K562 (cell line): ENCODE measurements around the gene SERP1. TPM values are rescaled to one million over a fixed set of nuclear protein-coding genes. Genes with fewer than 3 reads are reported as not detected.
A peak's percentile ranks its signal among the peaks of the same experiment; 100 is the strongest.

Experiments used
- ADNP ChIP-seq: fragments of 200-800 bp; sonication (Bioruptor generic); IDR thresholded peaks from 2 replicates; pipeline ENCODE4 v1.6.1; 2016; ENCODE audit warnings: missing genetic modification characterization, missing compliant biosample characterization
- BHLHE40 ChIP-seq: IDR thresholded peaks from 2 replicates; pipeline ENCODE4 v1.6.1; 2011; ENCODE audit warnings: low read length, improper control_type of control experiment
- BRF1 ChIP-seq: IDR thresholded peaks from 3 replicates; pipeline ENCODE4 v1.6.1; 2011; ENCODE audit warnings: borderline replicate concordance, mild to moderate bottlenecking; ENCODE audit not compliant: insufficient read length; ENCODE audit errors: extremely low read depth
- CEBPB ChIP-seq: fragments of 450-650 bp; IDR thresholded peaks from 2 replicates; pipeline ENCODE4 v1.6.1; 2016; ENCODE audit warnings: missing genetic modification characterization, missing compliant biosample characterization
- CEBPG ChIP-seq, 3 experiments: fragments of 200-800 bp in 1 of 3; sonication (Bioruptor generic) in 1 of 3; sonication (generic) in 1 of 3; formaldehyde crosslinking in 1 of 3; IDR thresholded peaks in 2 of 3; conservative IDR thresholded peaks in 1 of 3; 2 replicates each; pipeline versions ENCODE4 v1.6.1 to v1.8.0; 2016 to 2022; ENCODE audit warnings: missing compliant biosample characterization in 2 of 3, missing genetic modification characterization in 2 of 3, mild to moderate bottlenecking in 1 of 3, missing genetic modification reagents in 1 of 3
- CREB1 ChIP-seq, 2 experiments: sonication (generic) in 1 of 2; formaldehyde crosslinking in 1 of 2; IDR thresholded peaks; 2 replicates each; pipeline versions ENCODE4 v1.6.1 to v1.8.0; 2012 to 2022; ENCODE audit warnings: inconsistent platforms in 1 of 2, mild to moderate bottlenecking in 1 of 2, missing genetic modification reagents in 1 of 2, moderate library complexity in 1 of 2
- ETV6 ChIP-seq, 3 experiments: fragments of 150-350 bp in 1 of 3; sonication (generic) in 1 of 3; formaldehyde crosslinking in 1 of 3; IDR thresholded peaks; 2 replicates each; pipeline versions ENCODE4 v1.6.1 to v1.8.0; 2014 to 2022; ENCODE audit warnings: borderline replicate concordance in 2 of 3, low read depth in 2 of 3, antibody characterized with exemption in 1 of 3, low read length in 1 of 3, mild to moderate bottlenecking in 1 of 3, missing genetic modification reagents in 1 of 3
- FOXA1 ChIP-seq: fragments of 450-650 bp; IDR thresholded peaks from 2 replicates; pipeline ENCODE4 v1.6.1; 2016; ENCODE audit warnings: mild to moderate bottlenecking, borderline replicate concordance
- FOXM1 ChIP-seq, 2 experiments: fragments of 450-650 bp in 1 of 2; sonication (generic) in 1 of 2; formaldehyde crosslinking in 1 of 2; IDR thresholded peaks; 2 replicates each; pipeline versions ENCODE4 v1.6.1 to v1.9.0; 2017 to 2022; ENCODE audit warnings: low read depth in 2 of 2, mild to moderate bottlenecking in 2 of 2, missing genetic modification reagents in 1 of 2, moderate library complexity in 1 of 2
- FUS ChIP-seq: fragments of 200-400 bp; formaldehyde crosslinking; optimal IDR thresholded peaks from 2 replicates; pipeline ENCODE3; 2017; ENCODE audit warnings: low read depth, low read length
- LEF1 ChIP-seq: fragments of 450-650 bp; IDR thresholded peaks from 2 replicates; pipeline ENCODE4 v1.6.1; 2016; ENCODE audit warnings: mild to moderate bottlenecking
- MEIS2 ChIP-seq: fragments of 450-650 bp; IDR thresholded peaks from 2 replicates; pipeline ENCODE4 v1.6.1; 2014; ENCODE audit warnings: mild to moderate bottlenecking; ENCODE audit not compliant: partially characterized antibody
- NFE2 ChIP-seq: IDR thresholded peaks from 2 replicates; pipeline ENCODE4 v1.6.1; 2014; ENCODE audit warnings: antibody characterized with exemption, low read depth
- PTTG1 ChIP-seq: fragments of 450-650 bp; IDR thresholded peaks from 2 replicates; pipeline ENCODE4 v1.6.1; 2016; ENCODE audit warnings: low read depth, mild to moderate bottlenecking, missing genetic modification characterization, missing compliant biosample characterization
- SNRNP70 ChIP-seq: fragments of 200-400 bp; formaldehyde crosslinking; optimal IDR thresholded peaks from 2 replicates; pipeline ENCODE3; 2017; ENCODE audit warnings: low read depth, low read length
- TBL1XR1 ChIP-seq, 2 experiments: IDR thresholded peaks; 2 replicates each; pipeline ENCODE4 v1.6.1; 2012; ENCODE audit warnings: improper control_type of control experiment in 2 of 2, low read length in 2 of 2, mild to moderate bottlenecking in 1 of 2
- TCF7 ChIP-seq: sonication (generic); IDR thresholded peaks from 2 replicates; pipeline ENCODE4 v1.6.1; 2016; ENCODE audit warnings: antibody characterized with exemption, borderline replicate concordance
- TCF7L2 ChIP-seq: fragments of 150-350 bp; IDR thresholded peaks from 2 replicates; pipeline ENCODE4 v1.6.1; 2016; ENCODE audit warnings: low read depth, mild to moderate bottlenecking, low read length, moderate library complexity
- THRAP3 ChIP-seq: fragments of 450-650 bp; IDR thresholded peaks from 2 replicates; pipeline ENCODE4 v1.6.1; 2016; ENCODE audit warnings: mild to moderate bottlenecking, inconsistent platforms, borderline replicate concordance
- polyA plus RNA-seq, 8 experiments: library from polyadenylated mRNA; depleted of rRNA in 4 of 8; stranded (reverse) in 5 of 8; unstranded in 3 of 8; fragments of >200 nt; fragmentation: Nextera tagmentation in 2 of 8; fragmentation: Illumina TruSeq in 1 of 8; extraction: Ambion mirVana in 2 of 8; extraction: Trizol in 1 of 8; gene quantifications; 2 replicates each; pipeline versions ENCODE4 v1.2.1 to v1.2.3, GENCODE V29; 2011 to 2014; ENCODE audit warnings: inconsistent platforms in 1 of 8, missing spikeins in 1 of 8
- total RNA-seq, 7 experiments: library from RNA; depleted of rRNA in 6 of 7; stranded (reverse); fragments of >200 nt in 6 of 7; fragmentation: Illumina TruSeq in 2 of 7; extraction: Trizol in 2 of 7; gene quantifications; 2 replicates each; pipeline versions ENCODE4 v1.2.1 to v1.2.3, GENCODE V29; 2011 to 2021; ENCODE audit warnings: low replicate concordance in 1 of 7
- TF ChIP-seq, protein P1 (sequence below): sonication (generic); formaldehyde crosslinking; IDR thresholded peaks from 2 replicates; pipeline ENCODE4 v1.8.1; 2023; ENCODE audit warnings: mild to moderate bottlenecking, missing genetic modification reagents, moderate library complexity
- TF ChIP-seq, protein P2 (sequence below), 2 experiments: fragments of 450-650 bp in 1 of 2; sonication (generic) in 1 of 2; formaldehyde crosslinking; conservative IDR thresholded peaks; 2 replicates each; pipeline versions ENCODE4 v1.4.0 to v1.8.1; 2020 to 2022; ENCODE audit warnings: mild to moderate bottlenecking in 1 of 2, missing genetic modification reagents in 1 of 2
- TF ChIP-seq, protein P3 (sequence below): fragments of 250-450 bp; sonication (Bioruptor Pico); IDR thresholded peaks from 2 replicates; pipeline ENCODE4 v1.5.0; 2021; ENCODE audit warnings: mild to moderate bottlenecking, borderline replicate concordance

The SERP1 gene
- total and polyA plus RNA-seq, 9 of the 15 experiments (the other 6 are each of a cell fraction or from before 2014, with no cell fraction given): 38.6 to 443 (median 121) TPM

DNA sequence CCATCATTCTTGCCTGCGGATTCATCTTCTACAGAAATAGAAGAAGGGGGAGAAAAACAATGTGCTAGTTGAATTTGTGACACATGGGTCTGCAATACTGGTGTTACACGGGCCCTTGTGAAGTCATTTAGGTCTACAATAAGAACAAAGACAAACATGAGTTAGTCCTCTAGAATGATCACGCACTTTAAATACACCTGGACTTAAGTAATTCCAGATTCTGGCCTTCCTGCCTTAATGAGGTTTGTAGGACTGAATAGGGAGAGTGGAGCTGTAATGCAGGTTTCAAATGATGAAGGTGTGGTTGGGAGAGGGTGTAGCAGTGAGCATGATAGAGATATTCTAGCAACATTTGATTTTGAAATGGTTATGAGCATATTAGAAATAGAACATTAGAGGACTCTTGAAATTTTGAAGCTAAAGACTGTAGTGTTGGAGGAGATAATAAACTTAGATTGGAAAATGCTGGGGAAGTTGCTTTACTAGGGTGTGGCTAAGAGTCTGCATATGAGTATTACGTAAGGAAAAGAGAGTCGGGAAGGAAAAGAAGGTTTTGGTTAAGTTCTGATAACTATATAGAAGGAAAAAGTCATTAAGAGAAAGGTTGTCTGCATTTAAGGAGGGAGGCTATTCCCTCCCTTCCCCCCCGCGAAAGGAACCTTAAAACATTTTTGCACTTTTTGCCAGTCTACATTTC is 897 bp upstream of the SERP1 start (continued):
- TF ChIP-seq ETV6 (IDR thresholded peaks at IDR 0.05; ENCODE audit: borderline replicate concordance in 1 of 2, low read depth in 2 of 2, low read length in 1 of 2): no peak
- TF ChIP-seq ETV6 (CRISPR knock-in tag; IDR thresholded peaks at IDR 0.05; ENCODE audit: borderline replicate concordance): no peak
- no peak for TF ChIP-seq CREB1 (IDR thresholded peaks at IDR 0.05)
- TF ChIP-seq CREB1 (CRISPR knock-in tag; IDR thresholded peaks at IDR 0.05): no peak
- TF ChIP-seq FOXA1: no peak
- no peak for TF ChIP-seq BHLHE40
- TF ChIP-seq BRF1: no peak
- TF ChIP-seq TBL1XR1 (IDR thresholded peaks at IDR 0.05; ENCODE audit: low read length in 2 of 2): no peak
- peak; percentile 59; the same call in 1 of the 2 replicates for TF ChIP-seq THRAP3
- no peak for TF ChIP-seq FUS
- no peak for TF ChIP-seq NFE2
- TF ChIP-seq CEBPB: peak; percentile 66; the same call in 1 of the 2 replicates
- TF ChIP-seq TCF7L2: no peak
- TF ChIP-seq TCF7: no peak
- TF ChIP-seq LEF1: 0 out of 2 replicates have a peak, but pooled peaks have one; percentile 34
- no peak for TF ChIP-seq FOXM1 (IDR thresholded peaks at IDR 0.05; ENCODE audit: low read depth)
- no peak for TF ChIP-seq FOXM1 (CRISPR knock-in tag; IDR thresholded peaks at IDR 0.05; ENCODE audit: low read depth)
- no peak for TF ChIP-seq ADNP (tag)
- TF ChIP-seq PTTG1 (tag): no peak
- peak; percentile 91 for TF ChIP-seq MEIS2
- TF ChIP-seq CEBPG (CRISPR knock-in tag; IDR thresholded peaks at IDR 0.05): no peak
- TF ChIP-seq CEBPG (tag; conservative IDR thresholded peaks at IDR 0.05 in 1 of 2, IDR thresholded peaks at IDR 0.05 in 1 of 2): peak; percentile 56 to 57; a peak in 2 of 4 replicates
- no peak for TF ChIP-seq SNRNP70
- TF ChIP-seq, protein P1, sequence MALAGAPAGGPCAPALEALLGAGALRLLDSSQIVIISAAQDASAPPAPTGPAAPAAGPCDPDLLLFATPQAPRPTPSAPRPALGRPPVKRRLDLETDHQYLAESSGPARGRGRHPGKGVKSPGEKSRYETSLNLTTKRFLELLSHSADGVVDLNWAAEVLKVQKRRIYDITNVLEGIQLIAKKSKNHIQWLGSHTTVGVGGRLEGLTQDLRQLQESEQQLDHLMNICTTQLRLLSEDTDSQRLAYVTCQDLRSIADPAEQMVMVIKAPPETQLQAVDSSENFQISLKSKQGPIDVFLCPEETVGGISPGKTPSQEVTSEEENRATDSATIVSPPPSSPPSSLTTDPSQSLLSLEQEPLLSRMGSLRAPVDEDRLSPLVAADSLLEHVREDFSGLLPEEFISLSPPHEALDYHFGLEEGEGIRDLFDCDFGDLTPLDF: no peak
- TF ChIP-seq, protein P2, sequence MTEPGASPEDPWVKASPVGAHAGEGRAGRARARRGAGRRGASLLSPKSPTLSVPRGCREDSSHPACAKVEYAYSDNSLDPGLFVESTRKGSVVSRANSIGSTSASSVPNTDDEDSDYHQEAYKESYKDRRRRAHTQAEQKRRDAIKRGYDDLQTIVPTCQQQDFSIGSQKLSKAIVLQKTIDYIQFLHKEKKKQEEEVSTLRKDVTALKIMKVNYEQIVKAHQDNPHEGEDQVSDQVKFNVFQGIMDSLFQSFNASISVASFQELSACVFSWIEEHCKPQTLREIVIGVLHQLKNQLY (CRISPR knock-in tag; conservative IDR thresholded peaks at IDR 0.05): no peak
- TF ChIP-seq, protein P3, sequence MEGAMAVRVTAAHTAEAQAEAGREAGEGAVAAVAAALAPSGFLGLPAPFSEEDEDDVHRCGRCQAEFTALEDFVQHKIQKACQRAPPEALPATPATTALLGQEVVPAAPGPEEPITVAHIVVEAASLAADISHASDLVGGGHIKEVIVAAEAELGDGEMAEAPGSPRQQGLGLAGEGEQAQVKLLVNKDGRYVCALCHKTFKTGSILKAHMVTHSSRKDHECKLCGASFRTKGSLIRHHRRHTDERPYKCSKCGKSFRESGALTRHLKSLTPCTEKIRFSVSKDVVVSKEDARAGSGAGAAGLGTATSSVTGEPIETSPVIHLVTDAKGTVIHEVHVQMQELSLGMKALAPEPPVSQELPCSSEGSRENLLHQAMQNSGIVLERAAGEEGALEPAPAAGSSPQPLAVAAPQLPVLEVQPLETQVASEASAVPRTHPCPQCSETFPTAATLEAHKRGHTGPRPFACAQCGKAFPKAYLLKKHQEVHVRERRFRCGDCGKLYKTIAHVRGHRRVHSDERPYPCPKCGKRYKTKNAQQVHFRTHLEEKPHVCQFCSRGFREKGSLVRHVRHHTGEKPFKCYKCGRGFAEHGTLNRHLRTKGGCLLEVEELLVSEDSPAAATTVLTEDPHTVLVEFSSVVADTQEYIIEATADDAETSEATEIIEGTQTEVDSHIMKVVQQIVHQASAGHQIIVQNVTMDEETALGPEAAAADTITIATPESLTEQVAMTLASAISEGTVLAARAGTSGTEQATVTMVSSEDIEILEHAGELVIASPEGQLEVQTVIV (CRISPR knock-in tag): no peak
